K562 (cell line): ENCODE results near the gene GLT8D2. TPM values are rescaled to one million over a fixed set of nuclear protein-coding genes. Genes with fewer than 3 reads are reported as not detected.

ENCODE experiments used
- ATAC-seq: fragments of 200-7000 bp; cut with Tn5 transposase; 3 replicates; pipeline ENCODE4 v1.9.1; 2020; ENCODE audit warnings: moderate library complexity
- BruUV-seq: library from RNA; stranded (reverse); fragments of 400-500 nt; replicated peaks from 2 replicates; lab custom pipeline; 2021; lab: Mats Ljungman, UMichigan
- CTCF ChIA-PET: fragments of 300-600 bp; formaldehyde crosslinking; extraction: SDS; loops from one replicate; lab custom pipeline; 2021; ENCODE audit warnings: low intra/inter-chr PET ratio; lab: Yijun Ruan, JAX
- POLR2A ChIA-PET: fragments of 300-600, 350-650 bp; sonication (Branson Sonifier 250); formaldehyde crosslinking; extraction: SDS; loops from one replicate; lab custom pipeline; 2021; ENCODE audit warnings: antibody characterized with exemption, inconsistent platforms; lab: Yijun Ruan, JAX
- DNase-seq, 4 experiments: peaks; one replicate each; pipeline versions ENCODE4 v3.0.0 to v3.0.0-alpha.2; 2011 to 2018; ENCODE audit warnings: low spot score in 3 of 4, mixed read lengths in 3 of 4; ENCODE audit errors: extremely low read depth in 1 of 4
- FAIRE-seq: peaks from 2 replicates; lab custom pipeline; 2011; peaks lifted over from hg19 to GRCh38; lab: Jason Lieb, UNC
- H2AFZ ChIP-seq: 2 replicates; pipeline ENCODE4 v1.6.0; 2011; ENCODE audit warnings: low read depth, low read length, control low read depth, inconsistent platforms
- H3K27ac ChIP-seq: fragments of 200-600 bp; 3 replicates; pipeline ENCODE4 v1.8.0; 2011; ENCODE audit warnings: low read depth, mild to moderate bottlenecking, control low read depth, inconsistent platforms, low read length, moderate library complexity, mixed read lengths; ENCODE audit errors: extremely low read depth
- H3K27me3 ChIP-seq, 2 experiments: fragments of 300-600 bp in 1 of 2; 2 replicates in 1 of 2; 3 replicates in 1 of 2; pipeline versions ENCODE4 v1.6.0 to v1.8.0; 2011; ENCODE audit warnings: inconsistent platforms in 2 of 2, low read length in 2 of 2, mild to moderate bottlenecking in 1 of 2, mixed read lengths in 1 of 2, moderate library complexity in 1 of 2; ENCODE audit not compliant: control insufficient read depth in 2 of 2, insufficient read depth in 2 of 2
- H3K36me3 ChIP-seq: fragments of 300-600 bp; 3 replicates; pipeline ENCODE4 v1.8.0; 2011; ENCODE audit warnings: mild to moderate bottlenecking, low read length, inconsistent platforms; ENCODE audit not compliant: control insufficient read depth, insufficient read depth
- H3K4me1 ChIP-seq, 2 experiments: fragments of 200-600 bp in 1 of 2; replicated peaks in 1 of 2; 2 replicates in 1 of 2; 3 replicates in 1 of 2; pipeline versions ENCODE4 v1.5.1 to v1.8.0; 2011; ENCODE audit warnings: inconsistent platforms in 2 of 2, low read length in 2 of 2, mild to moderate bottlenecking in 1 of 2, mixed read lengths in 1 of 2, moderate library complexity in 1 of 2; ENCODE audit not compliant: control insufficient read depth in 2 of 2, insufficient read depth in 2 of 2
- H3K4me2 ChIP-seq: 2 replicates; pipeline ENCODE4 v1.6.1; 2011; ENCODE audit warnings: low read length, control low read depth, inconsistent platforms, mixed read lengths; ENCODE audit not compliant: insufficient read depth
- H3K4me3 ChIP-seq: fragments of 200-600 bp; sonication (generic), shearing (Covaris generic); 2 replicates; pipeline ENCODE4 v1.5.1; 2016; ENCODE audit warnings: control low read depth, inconsistent platforms
- H3K79me2 ChIP-seq: fragments of 200-600 bp; 3 replicates; pipeline ENCODE4 v1.8.0; 2011; ENCODE audit warnings: low read length, inconsistent platforms; ENCODE audit not compliant: control insufficient read depth, insufficient read depth
- H3K9ac ChIP-seq, 2 experiments: 2 replicates each; pipeline versions ENCODE4 v1.6.0 to v1.6.1; 2011; ENCODE audit warnings: low read depth in 2 of 2, low read length in 2 of 2, control low read depth in 1 of 2, inconsistent platforms in 1 of 2, mild to moderate bottlenecking in 1 of 2, mixed read lengths in 1 of 2; ENCODE audit not compliant: insufficient read depth in 1 of 2
- H3K9me1 ChIP-seq: one replicate; pipeline ENCODE4 v1.6.0; 2011; ENCODE audit warnings: inconsistent platforms, mild to moderate bottlenecking, low read length, moderate library complexity; ENCODE audit not compliant: control insufficient read depth, insufficient read depth
- H3K9me3 ChIP-seq: replicated peaks from 2 replicates; pipeline ENCODE4 v1.5.1; 2011; ENCODE audit warnings: low read depth, low read length, inconsistent platforms; ENCODE audit not compliant: control insufficient read depth, insufficient read depth
- H4K20me1 ChIP-seq: replicated peaks from 2 replicates; pipeline ENCODE4 v1.6.1; 2011; ENCODE audit warnings: low read length, inconsistent platforms, mixed read lengths; ENCODE audit not compliant: control insufficient read depth, insufficient read depth
- ADNP ChIP-seq: fragments of 200-800 bp; sonication (Bioruptor generic); IDR thresholded peaks from 2 replicates; pipeline ENCODE4 v1.6.1; 2016; ENCODE audit warnings: missing genetic modification characterization, missing compliant biosample characterization
- CCNT2 ChIP-seq: IDR thresholded peaks from 2 replicates; pipeline ENCODE4 v1.6.1; 2011; ENCODE audit warnings: borderline replicate concordance, low read depth, mild to moderate bottlenecking, moderate library complexity, mixed read lengths, low read length; ENCODE audit not compliant: insufficient read length; ENCODE audit errors: extremely low read depth
- CEBPZ ChIP-seq: fragments of 150-350 bp; IDR thresholded peaks from 2 replicates; pipeline ENCODE4 v1.6.1; 2014; ENCODE audit warnings: low read depth, mild to moderate bottlenecking, low read length, borderline replicate concordance
- ETV1 ChIP-seq: fragments of 450-650 bp; conservative IDR thresholded peaks from 2 replicates; pipeline ENCODE4 v1.6.1; 2016; ENCODE audit warnings: missing genetic modification characterization, control low read depth, low read depth, missing compliant biosample characterization
- HDAC3 ChIP-seq: fragments of 450-650 bp; IDR thresholded peaks from 2 replicates; pipeline ENCODE4 v1.6.1; 2018; ENCODE audit warnings: borderline replicate concordance, mild to moderate bottlenecking, moderate library complexity; ENCODE audit not compliant: partially characterized antibody
- HNRNPH1 ChIP-seq: fragments of 200-400 bp; formaldehyde crosslinking; optimal IDR thresholded peaks from 2 replicates; pipeline ENCODE3; 2017; ENCODE audit warnings: low read depth, mild to moderate bottlenecking, low read length, moderate library complexity
- SMAD1 ChIP-seq: fragments of 150-350 bp; IDR thresholded peaks from 2 replicates; pipeline ENCODE4 v1.6.1; 2014; ENCODE audit warnings: low read length, low read depth; ENCODE audit not compliant: partially characterized antibody
- SNRNP70 ChIP-seq: fragments of 200-400 bp; formaldehyde crosslinking; optimal IDR thresholded peaks from 2 replicates; pipeline ENCODE3; 2017; ENCODE audit warnings: low read depth, low read length
- SP1 ChIP-seq: sonication (generic); formaldehyde crosslinking; IDR thresholded peaks from 2 replicates; pipeline ENCODE4 v1.8.1; 2022; ENCODE audit warnings: mild to moderate bottlenecking, missing genetic modification reagents
- TARDBP ChIP-seq: fragments of 450-650 bp; IDR thresholded peaks from 2 replicates; pipeline ENCODE4 v1.6.1; 2016
- TRIM25 ChIP-seq: fragments of 450-650 bp; IDR thresholded peaks from 2 replicates; pipeline ENCODE4 v1.7.0; 2016; ENCODE audit warnings: borderline replicate concordance
- ZNF146 ChIP-seq: IDR thresholded peaks from one replicate; pipeline ENCODE4 v1.6.1; 2018; ENCODE audit warnings: missing compliant biosample characterization; ENCODE audit not compliant: unreplicated experiment
- ZNF282 ChIP-seq: sonication (generic); formaldehyde crosslinking; IDR thresholded peaks from 2 replicates; pipeline ENCODE4 v1.8.1; 2023; ENCODE audit warnings: missing genetic modification reagents
- WGBS: fragments of 100-300 bp; shearing (Covaris generic); methylation state at CpG from one replicate; pipeline ENCODE4 v1.1.6; 2016; ENCODE audit warnings: low coverage, mixed read lengths; ENCODE audit not compliant: insufficient coverage; ENCODE audit errors: missing lambda C conversion rate; 5-methylcytosine and 5-hydroxymethylcytosine counted together
- in situ Hi-C: fragments of 300-500 bp; cut with MboI; formaldehyde crosslinking; loops from 4 replicates; pipeline ENCODE4 v1.15.0; 2018; ENCODE audit warnings: inconsistent platforms, mixed read lengths
- intact Hi-C: fragments of 100-400 bp; cut with micrococcal nuclease; formaldehyde crosslinking; loops from 2 replicates; pipeline ENCODE4 v1.14.2; 2022
- polyA plus RNA-seq, 8 experiments: library from polyadenylated mRNA; depleted of rRNA in 4 of 8; stranded (reverse) in 5 of 8; unstranded in 3 of 8; fragments of >200 nt; fragmentation: Nextera tagmentation in 2 of 8; fragmentation: Illumina TruSeq in 1 of 8; extraction: Ambion mirVana in 2 of 8; extraction: Trizol in 1 of 8; gene quantifications; 2 replicates each; pipeline versions ENCODE4 v1.2.1 to v1.2.3, GENCODE V29; 2011 to 2014; ENCODE audit warnings: inconsistent platforms in 1 of 8, missing spikeins in 1 of 8
- total RNA-seq, 7 experiments: library from RNA; depleted of rRNA in 6 of 7; stranded (reverse); fragments of >200 nt in 6 of 7; fragmentation: Illumina TruSeq in 2 of 7; extraction: Trizol in 2 of 7; gene quantifications; 2 replicates each; pipeline versions ENCODE4 v1.2.1 to v1.2.3, GENCODE V29; 2011 to 2021; ENCODE audit warnings: low replicate concordance in 1 of 7

Gene GLT8D2
- total and polyA plus RNA-seq, 9 of the 15 experiments (the other 6 are each of a cell fraction or from before 2014, with no cell fraction given): 0.18 to 0.27 (median 0.18) TPM; not detected in 6

GRCh38 chr12:103994235-103994634, 55.8 kb downstream of the GLT8D2 start:
- Histone ChIP-seq H3K4me1 (peaks cover 6 to 14% of the 10 kb centered on the region in 2 experiments; a peak in 4 of 5 replicates), H3K27me3 (no peaks in the 10 kb centered on the region; a peak in 1 of 5 replicates), H2AFZ (no peak overlapping the region), H3K27ac (no peak overlapping the region), H3K4me3 (no peak overlapping the region), H3K9me3 (no peaks in the 10 kb centered on the region), H3K9me1 (no peaks in the 10 kb centered on the region), H3K4me2 (no peak overlapping the region), H4K20me1 (no peaks in the 10 kb centered on the region), H3K79me2 (no peaks in the 10 kb centered on the region), H3K9ac (no peak overlapping the region), H3K36me3 (peaks cover 6% of the 10 kb centered on the region; the same call in 1 of the 3 replicates)
- CTCF ChIA-PET: no interaction called here
- no peak for FAIRE-seq
- in situ Hi-C loops: no loop called here
- no peak for ATAC-seq
- no peak for TF ChIP-seq ETV1
- TF ChIP-seq HDAC3: no peak
- TF ChIP-seq HNRNPH1: no peak
- no peak for TF ChIP-seq ZNF282 (CRISPR knock-in tag)
- no peak for TF ChIP-seq TARDBP
- TF ChIP-seq CEBPZ: no peak
- no peak for TF ChIP-seq CCNT2
- no peak for TF ChIP-seq ADNP (tag)
- no peak for TF ChIP-seq TRIM25
- TF ChIP-seq SP1 (CRISPR knock-in tag): no peak
- TF ChIP-seq SMAD1: no peak
- no peak for TF ChIP-seq SNRNP70
- TF ChIP-seq ZNF146 (CRISPR knock-in tag): no peak
- 48% methylated on average over 4 of the region's 4 CpGs for WGBS
- no TSS peak for BruUV-seq
- intact Hi-C loops: no loop called here
- POLR2A ChIA-PET: no interaction called here
- DNase-seq: no peak
